ENCODE measurements around the gene STN1. TPM values are rescaled to one million over a fixed set of nuclear protein-coding genes. Genes with fewer than 3 reads are reported as not detected.

The STN1 gene
- total RNA-seq, 2 experiments from 2014 or later, result 37.5 to 52.0 TPM

- ATAC-seq (no peak), DNase-seq (no peak)
- peaks cover 17% of the 10 kb centered on the region for H3K27me3 Mint-ChIP-seq
- peaks cover 10% of the 10 kb centered on the region for H3K9me3 Mint-ChIP-seq (ENCODE audit: low read depth)
- no peak overlapping the region for H3K27ac Mint-ChIP-seq
- CTCF ChIA-PET, result interaction anchor here (0.8 to 3.0 kb wide), 4 partner anchors 24 to 149 kb away, joined by 3 to 28 read pairs (median 6); no protein-coding TSS in a partner anchor
- H3K36me3 Mint-ChIP-seq, result peaks cover 7% of the 10 kb centered on the region
- no peaks in the 10 kb centered on the region for H3K4me1 Mint-ChIP-seq
- H3K4me3 Mint-ChIP-seq, result no peak overlapping the region
These were observed 56.5 kb downstream of the STN1 start for GRCh38 chr10:103861505-103861904.

- peak; percentile 70 for ATAC-seq
- CTCF ChIA-PET, result interaction anchor here (0.7 to 8.9 kb wide), 9 partner anchors 12 to 160 kb away, joined by 3 to 144 read pairs (median 4); no protein-coding TSS in a partner anchor
These were observed 58.6 kb downstream of the STN1 start for GRCh38 chr10:103859161-103860086.

GRCh38 chr10:103858360-103858759 is 59.6 kb downstream of the STN1 start:
- H3K4me3 Mint-ChIP-seq, result no peak overlapping the region
- DNase-seq, result no peak
- H3K27me3 Mint-ChIP-seq, result peaks cover 39% of the 10 kb centered on the region
- H3K36me3 Mint-ChIP-seq, result no peaks in the 10 kb centered on the region
- H3K4me1 Mint-ChIP-seq, result peaks cover 9% of the 10 kb centered on the region
- CTCF ChIA-PET, result interaction anchor here (0.6 to 8.9 kb wide), 12 partner anchors 11 to 159 kb away, joined by 3 to 144 read pairs (median 3); no protein-coding TSS in a partner anchor
- no peak for ATAC-seq
- no peak overlapping the region for H3K27ac Mint-ChIP-seq
- no peaks in the 10 kb centered on the region for H3K9me3 Mint-ChIP-seq (ENCODE audit: low read depth)

More at GRCh38 chr10:103859161-103860086, 58.6 kb downstream of the STN1 start:
- Mint-ChIP-seq H3K27ac (no peak overlapping the region), H3K36me3 (peaks cover 4% of the 10 kb centered on the region), H3K4me1 (peaks cover 6% of the 10 kb centered on the region), H3K27me3 (peaks cover 28% of the 10 kb centered on the region), H3K9me3 (ENCODE audit: low read depth) (no peaks in the 10 kb centered on the region), H3K4me3 (no peak overlapping the region)
- DNase-seq, result peak; percentile 78

GRCh38 chr10:103856797-103857170 is 61.2 kb downstream of the STN1 start:
- H3K9me3 Mint-ChIP-seq (ENCODE audit: low read depth), result no peaks in the 10 kb centered on the region
- CTCF ChIA-PET, result interaction anchor here (1.0 to 8.9 kb wide), 9 partner anchors 9 to 170 kb away, joined by 3 to 144 read pairs (median 3); no protein-coding TSS in a partner anchor
- peaks cover 53% of the 10 kb centered on the region for H3K27me3 Mint-ChIP-seq
- H3K27ac Mint-ChIP-seq, result no peak overlapping the region
- H3K4me3 Mint-ChIP-seq, result no peak overlapping the region
- ATAC-seq (no peak), DNase-seq (no peak)
- H3K4me1 Mint-ChIP-seq, result peaks cover 9% of the 10 kb centered on the region
- no peaks in the 10 kb centered on the region for H3K36me3 Mint-ChIP-seq

GRCh38 chr10:103855852-103856796 is 61.9 kb downstream of the STN1 start:
- DNase-seq, result no peak
- Mint-ChIP-seq H3K9me3 (ENCODE audit: low read depth) (no peaks in the 10 kb centered on the region), H3K27me3 (peaks cover 55% of the 10 kb centered on the region), H3K27ac (no peak overlapping the region), H3K36me3 (no peaks in the 10 kb centered on the region), H3K4me3 (peak overlapping the region; percentile 31), H3K4me1 (peaks cover 9% of the 10 kb centered on the region)
- peak; percentile 7 for ATAC-seq
- CTCF ChIA-PET, result interaction anchor here (1.0 to 8.9 kb wide), 7 partner anchors 9 to 170 kb away, joined by 3 to 144 read pairs (median 3); no protein-coding TSS in a partner anchor

- peak within 1 kb of the TSS; percentile 64 for H3K4me3 Mint-ChIP-seq
- H3K27me3 Mint-ChIP-seq, result peaks cover 57% of the 10 kb centered on the region
- no peak within 1 kb of the TSS for H3K27ac Mint-ChIP-seq
- peaks cover 9% of the 10 kb centered on the region for H3K4me1 Mint-ChIP-seq
- ATAC-seq (peak; percentile 58), DNase-seq (no peak)
- no peaks in the 10 kb centered on the region for H3K36me3 Mint-ChIP-seq
- CTCF ChIA-PET, result interaction anchor here (0.9 to 8.9 kb wide), 13 partner anchors 8 to 169 kb away, joined by 3 to 144 read pairs (median 4); no protein-coding TSS in a partner anchor
- H3K9me3 Mint-ChIP-seq (ENCODE audit: low read depth), result no peaks in the 10 kb centered on the region
These were observed 62.6 kb downstream of the STN1 start, which contains the start of gene SH3PXD2A for GRCh38 chr10:103855424-103855823. SH3PXD2A (minus strand) TSS chr10:103855576; CDS start chr10:103855266, 310 bp downstream.

GRCh38 chr10:103854686-103855391 is 63.1 kb downstream of the STN1 start:
- peak; percentile 56 for ATAC-seq
- CTCF ChIA-PET, result interaction anchor here (0.8 to 8.9 kb wide), 18 partner anchors 7 to 169 kb away, joined by 3 to 144 read pairs (median 4); no protein-coding TSS in a partner anchor
- no peaks in the 10 kb centered on the region for H3K9me3 Mint-ChIP-seq (ENCODE audit: low read depth)
- peak; percentile 53 for DNase-seq
- peak overlapping the region; percentile 64 for H3K4me3 Mint-ChIP-seq
- no peak overlapping the region for H3K27ac Mint-ChIP-seq
- peaks cover 9% of the 10 kb centered on the region for H3K4me1 Mint-ChIP-seq
- peaks cover 63% of the 10 kb centered on the region for H3K27me3 Mint-ChIP-seq
- no peaks in the 10 kb centered on the region for H3K36me3 Mint-ChIP-seq

GRCh38 chr10:103854265-103854685 is 63.7 kb downstream of the STN1 start:
- H3K27me3 Mint-ChIP-seq, result peaks cover 67% of the 10 kb centered on the region
- DNase-seq (no peak), ATAC-seq (no peak)
- CTCF ChIA-PET, result interaction anchor here (0.8 to 8.9 kb wide), 16 partner anchors 11 to 158 kb away, joined by 3 to 144 read pairs (median 4); no protein-coding TSS in a partner anchor
- H3K9me3 Mint-ChIP-seq (ENCODE audit: low read depth), result no peaks in the 10 kb centered on the region
- H3K27ac Mint-ChIP-seq, result no peak overlapping the region
- peak overlapping the region; percentile 64 for H3K4me3 Mint-ChIP-seq
- no peaks in the 10 kb centered on the region for H3K36me3 Mint-ChIP-seq
- peaks cover 9% of the 10 kb centered on the region for H3K4me1 Mint-ChIP-seq

GRCh38 chr10:103853428-103854264 is 64.3 kb downstream of the STN1 start:
- Mint-ChIP-seq H3K36me3 (no peaks in the 10 kb centered on the region), H3K9me3 (ENCODE audit: low read depth) (no peaks in the 10 kb centered on the region), H3K4me1 (peaks cover 9% of the 10 kb centered on the region), H3K27me3 (peaks cover 67% of the 10 kb centered on the region), H3K27ac (no peak overlapping the region), H3K4me3 (peak overlapping the region; percentile 64)
- DNase-seq (no peak), ATAC-seq (no peak)
- CTCF ChIA-PET, result interaction anchor here (1.0 to 8.9 kb wide), 8 partner anchors 14 to 141 kb away, joined by 3 to 144 read pairs (median 4); no protein-coding TSS in a partner anchor

- Mint-ChIP-seq H3K4me1 (peaks cover 9% of the 10 kb centered on the region), H3K9me3 (ENCODE audit: low read depth) (no peaks in the 10 kb centered on the region), H3K27ac (no peak overlapping the region), H3K27me3 (peaks cover 69% of the 10 kb centered on the region), H3K36me3 (no peaks in the 10 kb centered on the region), H3K4me3 (no peak overlapping the region)
- DNase-seq, result no peak
- CTCF ChIA-PET, result interaction anchor here (1.1 to 8.9 kb wide), 6 partner anchors 10 to 140 kb away, joined by 3 to 144 read pairs (median 4); no protein-coding TSS in a partner anchor
- ATAC-seq, result no peak
These were observed 65.1 kb downstream of the STN1 start for GRCh38 chr10:103852856-103853255.

GRCh38 chr10:103852189-103852711 is 65.7 kb downstream of the STN1 start:
- Mint-ChIP-seq H3K36me3 (no peaks in the 10 kb centered on the region), H3K9me3 (ENCODE audit: low read depth) (no peaks in the 10 kb centered on the region), H3K4me3 (no peak overlapping the region), H3K27ac (no peak overlapping the region), H3K4me1 (peaks cover 9% of the 10 kb centered on the region), H3K27me3 (peaks cover 64% of the 10 kb centered on the region)
- DNase-seq, result no peak
- CTCF ChIA-PET, result interaction anchor here (0.7 to 8.9 kb wide), 9 partner anchors 9 to 140 kb away, joined by 3 to 144 read pairs (median 3); no protein-coding TSS in a partner anchor
- no peak for ATAC-seq

All from activated CD8-positive, alpha-beta memory T cell treated with anti-CD3 and anti-CD28 coated beads, Interleukin-2, amount 10 ng/mL, durations not matched to agents 7 days and 5 days (primary cell).